IMR-90 (cell line): ENCODE data around the gene RABGAP1. TPM values are rescaled to one million over a fixed set of nuclear protein-coding genes. Genes with fewer than 3 reads are reported as not detected.

Source experiments
- ATAC-seq: fragments of 200-7000 bp; cut with Tn5 transposase; 2 replicates; pipeline ENCODE4 v1.9.1; 2020; ENCODE audit warnings: low read depth, mild to moderate bottlenecking, moderate library complexity
- BruUV-seq: library from RNA; stranded (reverse); fragments of 400-500 nt; replicated peaks from 2 replicates; lab custom pipeline; 2021; lab: Mats Ljungman, UMichigan
- CTCF ChIA-PET: fragments of 300-600 bp; formaldehyde crosslinking; extraction: SDS; loops from one replicate; lab custom pipeline; 2021; ENCODE audit warnings: antibody characterized with exemption; lab: Yijun Ruan, JAX
- POLR2A ChIA-PET: fragments of 300-600 bp; sonication (Branson Sonifier 250); formaldehyde crosslinking; loops from one replicate; lab custom pipeline; 2022; ENCODE audit warnings: antibody characterized with exemption; ENCODE audit not compliant: unreplicated experiment; lab: Charles Lee
- DNase-seq: peaks from one replicate; pipeline ENCODE4 v3.0.0; 2013
- H2AFZ ChIP-seq: replicated peaks from 2 replicates; pipeline ENCODE3; 2013; ENCODE audit warnings: low read length, mild to moderate bottlenecking; ENCODE audit not compliant: poor library complexity
- H2AK5ac ChIP-seq: 2 replicates; pipeline ENCODE4 v1.6.1; 2013; ENCODE audit warnings: low read depth, low read length, inconsistent platforms
- H2AK9ac ChIP-seq: replicated peaks from 2 replicates; pipeline ENCODE3; 2013; ENCODE audit warnings: mild to moderate bottlenecking, low read depth, low read length, moderate library complexity; ENCODE audit not compliant: poor library complexity
- H2BK120ac ChIP-seq: 2 replicates; pipeline ENCODE4 v1.6.1; 2013; ENCODE audit warnings: low read depth, low read length, inconsistent platforms
- H2BK15ac ChIP-seq: 3 replicates; pipeline ENCODE4 v1.6.1; 2013; ENCODE audit warnings: low read depth, low read length, inconsistent platforms
- H2BK20ac ChIP-seq: 2 replicates; pipeline ENCODE4 v1.6.1; 2013; ENCODE audit warnings: low read depth, mild to moderate bottlenecking, inconsistent platforms, low read length, moderate library complexity
- H2BK5ac ChIP-seq: 2 replicates; pipeline ENCODE4 v1.6.1; 2013; ENCODE audit warnings: mild to moderate bottlenecking, low read depth, low read length, inconsistent platforms; ENCODE audit not compliant: poor library complexity, severe bottlenecking
- H3K14ac ChIP-seq: replicated peaks from 2 replicates; pipeline ENCODE4 v1.6.1; 2013; ENCODE audit warnings: low read depth, low read length, inconsistent platforms
- H3K18ac ChIP-seq: 2 replicates; pipeline ENCODE4 v1.6.1; 2013; ENCODE audit warnings: low read depth, low read length, control low read depth
- H3K23ac ChIP-seq: 2 replicates; pipeline ENCODE4 v1.6.1; 2013; ENCODE audit warnings: low read depth, low read length, inconsistent platforms
- H3K27ac ChIP-seq: 2 replicates; pipeline ENCODE4 v1.5.1; 2013; ENCODE audit warnings: mild to moderate bottlenecking, control low read depth, low read length; ENCODE audit not compliant: insufficient read depth
- H3K27me3 ChIP-seq: 2 replicates; pipeline ENCODE4 v1.6.1; 2013; ENCODE audit warnings: low read length; ENCODE audit not compliant: control insufficient read depth, insufficient read depth
- H3K36me3 ChIP-seq: 2 replicates; pipeline ENCODE4 v1.6.1; 2013; ENCODE audit warnings: low read length, mixed read lengths; ENCODE audit not compliant: control insufficient read depth, insufficient read depth
- H3K4ac ChIP-seq: 2 replicates; pipeline ENCODE4 v1.6.1; 2013; ENCODE audit warnings: low read depth, low read length, inconsistent platforms
- H3K4me1 ChIP-seq: 2 replicates; pipeline ENCODE4 v1.6.1; 2013; ENCODE audit warnings: low read length, mixed read lengths; ENCODE audit not compliant: control insufficient read depth, insufficient read depth
- H3K4me2 ChIP-seq: 2 replicates; pipeline ENCODE4 v1.6.1; 2013; ENCODE audit warnings: low read depth, mild to moderate bottlenecking, control low read depth, low read length, moderate library complexity
- H3K4me3 ChIP-seq: 2 replicates; pipeline ENCODE4 v1.5.1; 2013; ENCODE audit warnings: low read depth, mild to moderate bottlenecking, control low read depth, low read length, moderate library complexity; ENCODE audit not compliant: insufficient read depth
- H3K56ac ChIP-seq: 2 replicates; pipeline ENCODE4 v1.6.1; 2013; ENCODE audit warnings: low read length, inconsistent platforms; ENCODE audit not compliant: insufficient read depth; ENCODE audit errors: extremely low read depth
- H3K79me1 ChIP-seq, 2 experiments: 2 replicates each; pipeline ENCODE4 v1.6.1; 2013; ENCODE audit warnings: low read length in 2 of 2, inconsistent platforms in 1 of 2, low read depth in 1 of 2
- H3K9ac ChIP-seq: 2 replicates; pipeline ENCODE4 v1.6.1; 2013; ENCODE audit warnings: low read depth, low read length, control low read depth
- H3K9me1 ChIP-seq: 2 replicates; pipeline ENCODE4 v1.6.1; 2013; ENCODE audit warnings: low read length, inconsistent platforms; ENCODE audit not compliant: insufficient read depth
- H3K9me3 ChIP-seq: 2 replicates; pipeline ENCODE4 v1.6.1; 2013; ENCODE audit warnings: low read length; ENCODE audit not compliant: control insufficient read depth, insufficient read depth
- H4K20me1 ChIP-seq: 2 replicates; pipeline ENCODE4 v1.6.1; 2013; ENCODE audit warnings: low read length, inconsistent platforms; ENCODE audit not compliant: insufficient read depth
- H4K5ac ChIP-seq: 2 replicates; pipeline ENCODE4 v1.6.1; 2013; ENCODE audit warnings: mild to moderate bottlenecking, low read depth, low read length, control low read depth
- H4K8ac ChIP-seq, 2 experiments: 2 replicates each; pipeline ENCODE4 v1.6.1; 2013; ENCODE audit warnings: low read depth in 2 of 2, low read length in 2 of 2, control low read depth in 1 of 2, inconsistent platforms in 1 of 2
- H4K91ac ChIP-seq: 2 replicates; pipeline ENCODE4 v1.6.1; 2013; ENCODE audit warnings: low read depth, low read length, inconsistent platforms; ENCODE audit not compliant: insufficient read depth
- BHLHE40 ChIP-seq: fragments of 150-350 bp; IDR thresholded peaks from 2 replicates; pipeline ENCODE4 v1.6.1; 2016; ENCODE audit warnings: mild to moderate bottlenecking, low read depth, low read length
- FOS ChIP-seq: fragments of 150-350 bp; IDR thresholded peaks from 2 replicates; pipeline ENCODE4 v1.6.1; 2016; ENCODE audit warnings: low read depth, low read length
- NFE2L2 ChIP-seq: fragments of 150-350 bp; IDR thresholded peaks from 2 replicates; pipeline ENCODE4 v1.6.1; 2016; ENCODE audit warnings: low read depth, mild to moderate bottlenecking, low read length
- RAD21 ChIP-seq: IDR thresholded peaks from 2 replicates; pipeline ENCODE4 v1.6.1; 2012; ENCODE audit warnings: low read length, improper control_type of control experiment
- RCOR1 ChIP-seq: IDR thresholded peaks from 2 replicates; pipeline ENCODE4 v1.6.1; 2012; ENCODE audit warnings: mild to moderate bottlenecking, low read length, improper control_type of control experiment; ENCODE audit not compliant: insufficient replicate concordance
- WGBS, 2 experiments: methylation state at CpG; one replicate each; pipeline versions ENCODE4 v1.1.5 to v1.1.7; 2013; ENCODE audit warnings: missing lambda C conversion rate in 2 of 2; ENCODE audit not compliant: insufficient read length in 1 of 2; ENCODE audit errors: extremely low coverage in 2 of 2; 5-methylcytosine and 5-hydroxymethylcytosine counted together
- dilution Hi-C: fragments of 300-500 bp; cut with HindIII; formaldehyde crosslinking; loops from one replicate; pipeline ENCODE4 v1.14.3; 2018; ENCODE audit warnings: low sequenced_read_pairs; ENCODE audit not compliant: unreplicated experiment
- in situ Hi-C: fragments of 300-500 bp; cut with MboI; formaldehyde crosslinking; loops from 3 replicates; pipeline ENCODE4 v1.14.3; 2019; ENCODE audit warnings: low sequenced_read_pairs, inconsistent platforms, mixed read lengths
- intact Hi-C: fragments of 100-400 bp; cut with micrococcal nuclease; formaldehyde crosslinking; loops from 2 replicates; pipeline ENCODE4 v1.10.0; 2022
- polyA plus RNA-seq, 3 experiments: library from polyadenylated mRNA; depleted of rRNA; stranded (reverse); fragments of >200 nt; gene quantifications; 2 replicates each; pipeline ENCODE4 v1.2.3, GENCODE V29; 2012; ENCODE audit warnings: low replicate concordance in 1 of 3
- total RNA-seq: library from RNA; depleted of rRNA; stranded (reverse); fragments of >200 nt; gene quantifications from 2 replicates; pipeline ENCODE4 v1.2.3, GENCODE V29; 2012
- TF ChIP-seq, protein P1 (sequence below): conservative IDR thresholded peaks from 2 replicates; pipeline ENCODE4 v1.5.1; 2012; ENCODE audit warnings: mild to moderate bottlenecking, low read depth, low read length, improper control_type of control experiment

RABGAP1 gene
- total and polyA plus RNA-seq, 2 of the 4 experiments (the other 2 are of a cell fraction), result 20.0 to 53.9 TPM

- Histone ChIP-seq H3K23ac (no peak overlapping the region), H2BK20ac (no peak overlapping the region), H3K9me1 (no peaks in the 10 kb centered on the region), H3K18ac (no peak overlapping the region), H3K36me3 (no peaks in the 10 kb centered on the region), H3K4me1 (peaks cover 2% of the 10 kb centered on the region), H3K27ac (no peak overlapping the region), H4K5ac (no peak overlapping the region), H2BK5ac (no peak overlapping the region), H3K9ac (no peak overlapping the region), H2BK15ac (no peak overlapping the region), H2AK9ac (no peak overlapping the region), H3K9me3 (no peaks in the 10 kb centered on the region), H3K4me3 (no peak overlapping the region), H3K4me2 (no peak overlapping the region), H3K79me1 (no peaks in the 10 kb centered on the region), H4K91ac (0 out of 2 replicates have a peak overlapping the region, but pooled peaks have one; percentile 16), H3K27me3 (no peaks in the 10 kb centered on the region), H2AK5ac (no peak overlapping the region), H4K8ac (no peak overlapping the region), H3K4ac (no peak overlapping the region; the same call in 1 of the 2 replicates), H4K20me1 (no peaks in the 10 kb centered on the region), H2BK120ac (no peak overlapping the region), H2AFZ (no peak overlapping the region), H3K56ac (no peak overlapping the region), H3K14ac (no peak overlapping the region)
- WGBS, 2 experiments, result 86% methylated on average over 2 of the region's 6 CpGs; no CpG with 5 or more reads in 1 of the 2 experiments
- no peak for ATAC-seq
- in situ Hi-C loops (no loop called here), dilution Hi-C loops (no loop called here), intact Hi-C loops (no loop called here)
- POLR2A ChIA-PET, result no interaction called here
- CTCF ChIA-PET, result no interaction called here
- DNase-seq, result no peak
- BruUV-seq, result no TSS peak
- TF ChIP-seq RAD21 (no peak), RCOR1 (no peak), BHLHE40 (no peak), FOS (no peak), NFE2L2 (no peak)
- TF ChIP-seq, protein P1, sequence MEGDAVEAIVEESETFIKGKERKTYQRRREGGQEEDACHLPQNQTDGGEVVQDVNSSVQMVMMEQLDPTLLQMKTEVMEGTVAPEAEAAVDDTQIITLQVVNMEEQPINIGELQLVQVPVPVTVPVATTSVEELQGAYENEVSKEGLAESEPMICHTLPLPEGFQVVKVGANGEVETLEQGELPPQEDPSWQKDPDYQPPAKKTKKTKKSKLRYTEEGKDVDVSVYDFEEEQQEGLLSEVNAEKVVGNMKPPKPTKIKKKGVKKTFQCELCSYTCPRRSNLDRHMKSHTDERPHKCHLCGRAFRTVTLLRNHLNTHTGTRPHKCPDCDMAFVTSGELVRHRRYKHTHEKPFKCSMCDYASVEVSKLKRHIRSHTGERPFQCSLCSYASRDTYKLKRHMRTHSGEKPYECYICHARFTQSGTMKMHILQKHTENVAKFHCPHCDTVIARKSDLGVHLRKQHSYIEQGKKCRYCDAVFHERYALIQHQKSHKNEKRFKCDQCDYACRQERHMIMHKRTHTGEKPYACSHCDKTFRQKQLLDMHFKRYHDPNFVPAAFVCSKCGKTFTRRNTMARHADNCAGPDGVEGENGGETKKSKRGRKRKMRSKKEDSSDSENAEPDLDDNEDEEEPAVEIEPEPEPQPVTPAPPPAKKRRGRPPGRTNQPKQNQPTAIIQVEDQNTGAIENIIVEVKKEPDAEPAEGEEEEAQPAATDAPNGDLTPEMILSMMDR, result no peak
Measured at GRCh38 chr9:123132696-123133095, 191.9 kb downstream of the RABGAP1 start.
